A673 (cell line): ENCODE results near the gene PRKG1.
"Not testable (repeated sequence)": the region's sequence is repeated elsewhere in the genome, so short reads cannot be mapped to it uniquely, and the experiment has no call there.

ENCODE experiments used
- CTCF ChIP-seq: fragments of 300-800, 200-600 bp; sonication (generic); conservative IDR thresholded peaks from 2 replicates; pipeline ENCODE4 v1.5.1; 2017; ENCODE audit warnings: low read depth, mild to moderate bottlenecking, antibody characterized with exemption, low read length, moderate library complexity, mixed read lengths
- EZH2 ChIP-seq: fragments of 200-600 bp; sonication (generic); IDR thresholded peaks from 2 replicates; pipeline ENCODE4 v1.6.1; 2017; ENCODE audit warnings: borderline replicate concordance, low read depth, mild to moderate bottlenecking, mixed read lengths, antibody characterized with exemption, low read length; ENCODE audit not compliant: poor library complexity, severe bottlenecking

- not testable (repeated sequence) for TF ChIP-seq CTCF, EZH2
These were observed 506.9 kb downstream of the PRKG1 start for GRCh38 chr10:51581196-51581595.
